Measurements from ENCODE around the gene ALDH4A1. TPM values are rescaled to one million over a fixed set of nuclear protein-coding genes. Genes with fewer than 3 reads are reported as not detected.

Gene ALDH4A1
- total RNA-seq, 1 donor from 2014 or later = 13.8 TPM

DNA sequence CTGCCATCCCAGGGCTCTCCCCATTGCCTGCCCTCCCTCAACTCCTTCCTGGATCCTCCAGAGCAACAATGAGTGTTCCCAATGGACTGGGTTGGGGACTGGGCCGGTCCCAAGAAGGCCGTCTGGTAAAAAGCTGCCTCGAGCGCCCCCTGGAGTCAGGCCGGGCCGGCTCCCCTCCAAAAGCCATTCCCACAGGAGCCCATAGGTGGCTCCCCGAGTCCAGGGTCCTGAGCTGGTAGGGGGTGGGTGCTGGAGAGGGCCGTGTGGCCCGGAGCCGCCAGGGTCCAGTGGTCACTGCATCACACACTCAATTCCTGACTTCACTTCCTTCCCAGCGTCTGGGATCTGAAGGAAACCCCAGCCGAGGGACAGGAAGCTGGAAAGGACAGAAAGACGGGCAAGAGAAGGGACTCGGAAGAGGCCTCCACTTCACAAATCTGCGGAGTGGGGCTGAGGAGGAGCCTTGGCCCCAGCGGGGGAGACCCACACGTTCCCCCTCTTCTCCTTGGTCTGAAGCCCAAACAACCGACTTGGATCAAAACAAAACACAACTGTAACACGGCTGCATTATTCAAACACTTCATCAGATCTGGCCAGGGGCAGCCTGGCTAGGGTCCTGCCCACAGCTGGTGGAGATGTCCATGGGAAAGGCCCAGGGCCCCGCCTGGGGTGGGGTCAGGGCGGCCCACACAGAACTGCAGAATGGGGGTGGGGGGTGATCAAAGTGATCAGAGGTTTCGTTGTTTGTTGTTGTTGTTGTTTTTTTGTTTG lies 10.9 kb upstream of the ALDH4A1 start:
- TF ChIP-seq EZH2 (IDR thresholded peaks at IDR 0.05; ENCODE audit: insufficient read depth, low read length) = no peak
- TF ChIP-seq, protein P1, sequence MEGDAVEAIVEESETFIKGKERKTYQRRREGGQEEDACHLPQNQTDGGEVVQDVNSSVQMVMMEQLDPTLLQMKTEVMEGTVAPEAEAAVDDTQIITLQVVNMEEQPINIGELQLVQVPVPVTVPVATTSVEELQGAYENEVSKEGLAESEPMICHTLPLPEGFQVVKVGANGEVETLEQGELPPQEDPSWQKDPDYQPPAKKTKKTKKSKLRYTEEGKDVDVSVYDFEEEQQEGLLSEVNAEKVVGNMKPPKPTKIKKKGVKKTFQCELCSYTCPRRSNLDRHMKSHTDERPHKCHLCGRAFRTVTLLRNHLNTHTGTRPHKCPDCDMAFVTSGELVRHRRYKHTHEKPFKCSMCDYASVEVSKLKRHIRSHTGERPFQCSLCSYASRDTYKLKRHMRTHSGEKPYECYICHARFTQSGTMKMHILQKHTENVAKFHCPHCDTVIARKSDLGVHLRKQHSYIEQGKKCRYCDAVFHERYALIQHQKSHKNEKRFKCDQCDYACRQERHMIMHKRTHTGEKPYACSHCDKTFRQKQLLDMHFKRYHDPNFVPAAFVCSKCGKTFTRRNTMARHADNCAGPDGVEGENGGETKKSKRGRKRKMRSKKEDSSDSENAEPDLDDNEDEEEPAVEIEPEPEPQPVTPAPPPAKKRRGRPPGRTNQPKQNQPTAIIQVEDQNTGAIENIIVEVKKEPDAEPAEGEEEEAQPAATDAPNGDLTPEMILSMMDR (IDR thresholded peaks at IDR 0.05; ENCODE audit: insufficient read depth, low read depth, low read length) = peak; percentile 85
- Mint-ChIP-seq H3K4me3 (ENCODE audit: unreplicated experiment) (no peak overlapping the region), H3K36me3 (ENCODE audit: low read depth, unreplicated experiment) (peaks cover 30% of the 10 kb centered on the region), H3K9me3 (ENCODE audit: unreplicated experiment) (no peaks in the 10 kb centered on the region), H3K4me1 (ENCODE audit: low read depth, unreplicated experiment) (peaks cover 3% of the 10 kb centered on the region), H3K27me3 (ENCODE audit: low read depth, unreplicated experiment) (no peaks in the 10 kb centered on the region), H3K27ac (ENCODE audit: unreplicated experiment) (peak overlapping the region; percentile 66)
- Histone ChIP-seq H3K9ac (ENCODE audit: low read length) (peak overlapping the region; percentile 66), H3K36me3 (ENCODE audit: insufficient read depth, low read length) (peaks cover 23% of the 10 kb centered on the region), H4K20me1 (ENCODE audit: insufficient read depth, low read length) (peaks cover 45% of the 10 kb centered on the region), H3K27me3 (ENCODE audit: insufficient read depth, low read length) (no peaks in the 10 kb centered on the region), H3K27ac (ENCODE audit: low read depth, low read length) (peak overlapping the region; percentile 49), H3K9me3 (ENCODE audit: insufficient read depth, low read depth, low read length) (no peaks in the 10 kb centered on the region), H3K4me2 (ENCODE audit: low read length) (peak overlapping the region; percentile 54), H2AFZ (ENCODE audit: low read depth, low read length) (peak overlapping the region; percentile 27), H3K79me2 (ENCODE audit: insufficient read depth, low read length) (peaks cover 38% of the 10 kb centered on the region), H3K4me3 (ENCODE audit: insufficient read depth, low read depth, low read length) (no peak overlapping the region), H3K4me1 (ENCODE audit: insufficient read depth, low read length) (peaks cover 8% of the 10 kb centered on the region)
- no peak for FAIRE-seq
- DNase-seq (ENCODE audit: low read depth) = peak; percentile 61

DNA sequence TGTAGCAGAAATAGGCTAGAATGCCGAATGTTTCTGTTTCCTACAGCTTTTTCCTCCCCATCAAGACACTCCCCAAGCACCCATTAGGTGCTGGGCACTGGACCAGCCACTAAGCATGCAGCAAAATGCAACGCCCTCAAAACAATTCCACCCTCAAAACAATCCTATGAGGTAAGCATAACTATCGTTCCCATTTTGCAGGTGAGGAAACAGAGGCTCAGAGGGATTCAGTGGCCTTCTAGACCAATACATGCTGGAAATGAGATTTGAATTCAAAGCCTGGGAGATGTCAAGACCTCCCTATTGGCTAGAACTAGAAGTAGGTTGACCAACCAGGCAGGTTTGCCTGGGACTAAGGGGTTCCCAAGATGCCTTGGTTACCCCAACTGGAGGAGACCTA lies 10.2 kb upstream of the ALDH4A1 start:
- no peak overlapping the region for H3K27ac ChIP-seq (ENCODE audit: low read depth, low read length)
- no peaks in the 10 kb centered on the region for H3K27me3 ChIP-seq (ENCODE audit: insufficient read depth, low read length)
- H4K20me1 ChIP-seq (ENCODE audit: insufficient read depth, low read length) = peaks cover 38% of the 10 kb centered on the region
- H3K36me3 ChIP-seq (ENCODE audit: insufficient read depth, low read length) = peaks cover 23% of the 10 kb centered on the region
- FAIRE-seq (no peak), DNase-seq (ENCODE audit: low read depth) (no peak)
- H3K4me1 Mint-ChIP-seq (ENCODE audit: low read depth, unreplicated experiment) = peaks cover 3% of the 10 kb centered on the region
- H3K4me3 ChIP-seq (ENCODE audit: insufficient read depth, low read depth, low read length) = no peak overlapping the region
- H2AFZ ChIP-seq (ENCODE audit: low read depth, low read length) = no peak overlapping the region
- H3K36me3 Mint-ChIP-seq (ENCODE audit: low read depth, unreplicated experiment) = peaks cover 29% of the 10 kb centered on the region
- peak overlapping the region; percentile 78 for H3K27ac Mint-ChIP-seq (ENCODE audit: unreplicated experiment)
- no peak overlapping the region for H3K9ac ChIP-seq (ENCODE audit: low read length)
- no peak overlapping the region for H3K4me2 ChIP-seq (ENCODE audit: low read length)
- H3K79me2 ChIP-seq (ENCODE audit: insufficient read depth, low read length) = peaks cover 31% of the 10 kb centered on the region
- H3K27me3 Mint-ChIP-seq (ENCODE audit: low read depth, unreplicated experiment) = no peaks in the 10 kb centered on the region
- H3K9me3 ChIP-seq (ENCODE audit: insufficient read depth, low read depth, low read length) = no peaks in the 10 kb centered on the region
- H3K4me3 Mint-ChIP-seq (ENCODE audit: unreplicated experiment) = no peak overlapping the region
- TF ChIP-seq, protein P1 (IDR thresholded peaks at IDR 0.05; ENCODE audit: insufficient read depth, low read depth, low read length) = no peak
- TF ChIP-seq EZH2 (IDR thresholded peaks at IDR 0.05; ENCODE audit: insufficient read depth, low read length) = no peak
- peaks cover 8% of the 10 kb centered on the region for H3K4me1 ChIP-seq (ENCODE audit: insufficient read depth, low read length)
- no peaks in the 10 kb centered on the region for H3K9me3 Mint-ChIP-seq (ENCODE audit: unreplicated experiment)

Data from astrocyte (in vitro differentiated cells and primary cell).